HUES48 (cell line): ENCODE measurements around the gene GCGR.
A peak's percentile ranks its signal among the peaks of the same experiment; 100 is the strongest.

Source experiments
- H3K27ac ChIP-seq: one replicate; pipeline ENCODE4 v1.7.0; 2013; ENCODE audit warnings: low read depth, low read length, inconsistent platforms
- H3K27me3 ChIP-seq: 2 replicates; pipeline ENCODE4 v1.6.1; 2013; ENCODE audit warnings: mild to moderate bottlenecking, low read length; ENCODE audit not compliant: control insufficient read depth, insufficient read depth
- H3K36me3 ChIP-seq: 2 replicates; pipeline ENCODE4 v1.6.1; 2013; ENCODE audit warnings: low read length; ENCODE audit not compliant: control insufficient read depth, insufficient read depth
- H3K4me1 ChIP-seq: 2 replicates; pipeline ENCODE4 v1.6.1; 2013; ENCODE audit warnings: mild to moderate bottlenecking, low read length; ENCODE audit not compliant: control insufficient read depth, insufficient read depth
- H3K4me3 ChIP-seq: 2 replicates; pipeline ENCODE4 v1.5.1; 2013; ENCODE audit warnings: mild to moderate bottlenecking, low read depth, low read length
- H3K9ac ChIP-seq: 2 replicates; pipeline ENCODE4 v1.6.1; 2013; ENCODE audit warnings: mild to moderate bottlenecking, low read depth, low read length, moderate library complexity
- H3K9me3 ChIP-seq: 2 replicates; pipeline ENCODE4 v1.6.1; 2013; ENCODE audit warnings: low read length; ENCODE audit not compliant: control insufficient read depth, insufficient read depth

Gene GCGR

DNA sequence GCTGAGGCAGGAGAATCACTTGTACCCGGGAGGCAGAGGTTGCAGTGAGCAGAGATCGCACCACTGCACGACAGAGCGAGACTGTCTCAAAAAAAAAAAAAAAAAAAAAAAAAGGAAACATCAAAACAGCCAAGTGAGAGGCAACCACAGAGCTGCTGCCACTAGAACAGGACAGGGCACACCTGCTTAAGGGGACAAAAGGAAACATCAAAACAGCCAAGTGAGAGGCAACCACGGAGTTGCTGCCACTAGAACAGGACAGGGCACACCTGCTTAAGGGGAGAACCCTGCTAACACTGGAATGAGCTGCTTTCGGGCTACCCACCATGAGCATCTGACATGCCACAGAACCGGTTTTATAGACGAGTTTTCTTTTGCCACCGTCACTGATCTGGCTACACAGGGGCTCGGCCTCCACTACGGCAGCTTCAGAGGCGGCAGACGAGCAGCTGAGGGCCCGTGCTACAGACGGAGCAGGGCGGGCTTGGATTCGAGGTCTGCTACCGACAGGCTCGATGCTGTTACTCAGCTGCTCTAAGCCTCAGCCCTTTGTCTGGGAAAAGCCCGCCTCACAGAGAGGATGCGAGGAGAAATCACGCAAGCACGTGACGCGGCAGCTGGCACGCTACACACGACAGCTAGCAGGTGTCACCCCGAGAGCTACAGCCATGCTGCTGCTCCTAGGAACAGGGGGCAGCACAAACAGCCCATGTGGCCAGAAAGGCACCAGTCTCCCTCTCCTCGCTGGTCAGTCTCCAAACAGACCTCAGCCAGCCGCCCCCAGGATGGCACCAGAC, 54.4 kb downstream of the GCGR start:
- peak overlapping the region; percentile 82; the same call in 1 of the 2 replicates for H3K4me3 ChIP-seq
- peaks cover 6% of the 10 kb centered on the region; the same call in 1 of the 2 replicates for H3K4me1 ChIP-seq
- peaks cover 59% of the 10 kb centered on the region for H3K36me3 ChIP-seq
- H3K27me3 ChIP-seq, result no peaks in the 10 kb centered on the region
- H3K27ac ChIP-seq, result no peak overlapping the region
- no peaks in the 10 kb centered on the region for H3K9me3 ChIP-seq
- H3K9ac ChIP-seq, result no peak overlapping the region

GRCh38 chr17:81858967-81859905, 55.3 kb downstream of the GCGR start:
- Histone ChIP-seq H3K4me1 (peaks cover 6% of the 10 kb centered on the region; the same call in 1 of the 2 replicates), H3K36me3 (peaks cover 59% of the 10 kb centered on the region), H3K9ac (peak overlapping the region; percentile 79), H3K4me3 (peak overlapping the region; percentile 82), H3K27me3 (no peaks in the 10 kb centered on the region), H3K9me3 (no peaks in the 10 kb centered on the region), H3K27ac (peak overlapping the region; percentile 90)

DNA sequence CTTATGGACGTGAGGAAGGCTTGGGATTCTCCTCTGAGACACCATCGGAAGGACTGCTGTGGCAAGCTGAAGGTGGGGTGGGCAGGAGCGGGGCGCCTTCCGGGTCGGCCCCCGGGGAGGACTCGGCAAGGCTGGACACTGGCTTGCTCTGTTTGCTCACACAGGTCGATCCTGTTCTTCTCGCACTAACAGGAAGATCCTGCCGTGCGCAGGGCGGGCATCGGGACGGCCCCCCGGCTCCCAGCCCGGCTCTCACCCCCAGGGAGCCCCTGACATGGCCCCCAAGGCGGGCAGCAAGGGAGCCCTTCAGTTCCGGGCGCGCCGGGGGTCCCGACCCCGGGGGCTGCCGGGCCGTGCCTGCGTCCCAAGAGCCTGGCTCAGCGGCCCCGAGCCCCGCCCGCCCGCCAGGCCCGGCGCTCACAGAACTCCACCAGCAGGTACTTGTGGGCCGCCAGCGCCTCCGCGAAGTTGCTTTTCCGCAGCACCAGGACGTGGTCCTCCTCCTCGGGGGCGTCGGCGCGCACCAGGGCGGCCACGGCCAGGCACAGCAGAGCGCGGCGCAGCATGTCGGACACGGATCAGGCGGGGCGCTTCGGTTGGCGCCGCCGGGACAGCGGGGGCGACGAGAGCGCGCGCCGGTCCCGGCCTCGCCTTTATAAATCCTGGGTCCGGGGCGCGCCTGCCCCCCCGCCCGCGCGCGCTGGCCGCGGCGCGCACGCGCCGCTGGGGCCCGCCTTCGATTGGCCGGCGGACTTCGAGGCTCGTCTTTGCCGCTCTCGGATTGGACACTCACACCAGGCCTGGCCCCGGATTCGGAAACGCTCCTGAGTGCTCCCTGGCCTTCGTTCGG, 56.2 kb downstream of the GCGR start, which contains the start of gene P4HB:
Gene P4HB (minus strand): TSS at position 630 of the 850 bp plus-strand sequence. CDS start 64 bp downstream, at position 566.
- H3K27ac ChIP-seq, result peak within 1 kb of the TSS; percentile 92
- H3K9ac ChIP-seq, result peak within 1 kb of the TSS; percentile 92
- peak within 1 kb of the TSS; percentile 89 for H3K4me3 ChIP-seq
- peaks cover 52% of the 10 kb centered on the region for H3K36me3 ChIP-seq
- H3K4me1 ChIP-seq, result peaks cover 6% of the 10 kb centered on the region; the same call in 1 of the 2 replicates
- H3K27me3 ChIP-seq, result no peaks in the 10 kb centered on the region
- H3K9me3 ChIP-seq, result no peaks in the 10 kb centered on the region

DNA sequence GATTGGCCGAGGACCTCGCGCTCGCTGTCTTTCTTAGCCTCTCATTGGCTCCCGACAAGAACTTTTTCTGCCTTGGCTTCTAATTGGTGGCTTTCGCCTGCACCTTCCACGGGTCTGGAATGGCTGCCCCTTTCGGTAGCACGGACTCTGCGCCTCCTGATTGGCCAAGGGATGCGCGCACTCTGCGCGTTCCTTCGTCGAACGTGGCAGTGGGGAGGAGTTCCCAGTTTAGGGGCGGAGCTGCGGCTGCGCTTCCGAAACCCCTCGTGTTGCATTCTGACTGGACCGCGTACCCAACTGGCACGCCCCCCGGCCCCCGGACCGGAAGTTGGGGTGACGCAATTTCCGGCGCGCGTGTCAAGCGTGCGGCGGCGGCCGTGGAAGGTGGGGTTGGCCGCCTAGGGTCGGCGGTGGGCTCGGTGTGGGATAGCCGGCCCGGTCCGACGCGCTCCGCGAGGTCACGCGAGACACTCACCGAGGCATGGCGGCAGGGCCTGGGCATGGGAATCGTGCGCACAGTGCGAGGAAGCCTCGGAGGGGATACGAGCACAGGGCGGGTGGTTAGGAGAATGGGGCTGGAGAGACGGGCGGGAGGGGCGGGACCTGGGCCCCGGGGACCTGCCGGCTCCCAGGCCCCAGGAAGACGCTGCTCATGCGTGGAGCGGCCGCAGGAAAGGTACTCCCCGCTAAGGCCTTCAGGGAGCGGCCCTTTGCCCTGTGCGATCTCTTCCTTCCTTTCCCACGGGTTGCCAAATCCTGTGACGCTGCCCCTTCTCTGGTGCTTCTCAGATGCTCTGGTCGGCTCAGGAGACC, 57.0 kb downstream of the GCGR start:
- peak overlapping the region; percentile 89 for H3K4me3 ChIP-seq
- peak overlapping the region; percentile 92 for H3K27ac ChIP-seq
- H3K36me3 ChIP-seq, result peaks cover 52% of the 10 kb centered on the region
- H3K9ac ChIP-seq, result peak overlapping the region; percentile 92
- H3K9me3 ChIP-seq, result no peaks in the 10 kb centered on the region
- H3K4me1 ChIP-seq, result peaks cover 6% of the 10 kb centered on the region; the same call in 1 of the 2 replicates
- H3K27me3 ChIP-seq, result no peaks in the 10 kb centered on the region

DNA sequence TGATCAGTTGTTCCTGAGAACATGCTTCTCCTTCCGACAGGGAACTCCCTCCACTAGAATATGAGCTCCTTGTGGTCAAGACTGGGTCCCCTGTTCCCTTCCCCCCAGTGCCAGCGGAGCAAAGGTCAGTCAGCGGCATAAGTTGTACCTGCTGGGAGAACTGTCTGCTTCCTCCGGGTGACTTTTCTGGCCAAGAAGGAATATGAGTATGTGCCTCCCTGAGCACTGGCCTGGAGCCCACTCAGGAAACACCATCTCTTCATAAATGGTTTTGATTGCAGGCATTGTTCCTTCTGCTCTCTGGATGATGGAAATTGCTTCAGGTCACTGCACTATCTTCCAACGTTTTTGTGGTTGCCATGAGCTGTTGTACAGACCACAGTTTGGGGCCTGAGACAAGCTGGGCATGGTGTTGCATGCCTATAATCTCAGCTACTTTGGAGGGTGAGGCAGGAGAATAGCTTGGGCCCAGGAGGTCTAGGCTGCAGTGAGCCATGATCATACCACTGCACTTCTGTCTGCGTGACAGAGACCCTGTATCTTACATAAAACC, 59.2 kb downstream of the GCGR start:
- H3K4me1 ChIP-seq, result peaks cover 16% of the 10 kb centered on the region

More for the DNA sequence above, 59.2 kb downstream of the GCGR start:
- Histone ChIP-seq H3K9ac (no peak overlapping the region), H3K36me3 (peaks cover 40% of the 10 kb centered on the region), H3K9me3 (no peaks in the 10 kb centered on the region), H3K4me3 (no peak overlapping the region), H3K27ac (no peak overlapping the region), H3K27me3 (no peaks in the 10 kb centered on the region)
